ENCODE data around the gene DLX1.

DNA sequence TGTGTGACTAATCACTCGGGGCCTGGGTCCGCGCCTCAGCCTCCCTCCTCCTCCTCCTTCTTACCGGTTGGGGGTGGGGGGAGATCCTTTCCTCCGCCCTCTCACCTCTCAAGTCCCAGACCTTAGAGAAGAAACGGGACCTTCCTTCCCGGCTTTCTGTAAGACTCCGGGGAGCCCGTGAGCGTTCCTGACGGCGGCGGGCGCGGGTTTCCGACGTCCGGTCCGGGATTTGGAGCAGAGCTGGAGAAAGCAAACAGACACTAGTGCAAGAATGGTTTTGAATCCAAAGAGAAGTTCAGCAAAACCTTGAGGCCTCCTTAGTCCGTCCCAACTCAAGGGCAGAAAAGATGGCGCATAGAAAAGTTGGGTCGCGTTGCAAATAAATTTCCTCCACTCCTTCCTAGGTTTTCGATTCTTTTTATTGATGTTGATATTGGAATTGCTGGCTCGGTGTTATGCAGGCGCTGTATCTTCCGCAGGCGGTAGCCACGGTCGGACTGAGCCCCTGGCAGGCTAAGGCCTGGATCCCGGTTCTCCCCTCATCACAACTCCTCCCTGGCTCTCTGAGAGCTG lies 2.0 kb downstream of the DLX1 start:
- TF ChIP-seq CHD1 (IDR thresholded peaks at IDR 0.05; ENCODE audit: low read depth, low read length): no peak
- TF ChIP-seq, protein P1, sequence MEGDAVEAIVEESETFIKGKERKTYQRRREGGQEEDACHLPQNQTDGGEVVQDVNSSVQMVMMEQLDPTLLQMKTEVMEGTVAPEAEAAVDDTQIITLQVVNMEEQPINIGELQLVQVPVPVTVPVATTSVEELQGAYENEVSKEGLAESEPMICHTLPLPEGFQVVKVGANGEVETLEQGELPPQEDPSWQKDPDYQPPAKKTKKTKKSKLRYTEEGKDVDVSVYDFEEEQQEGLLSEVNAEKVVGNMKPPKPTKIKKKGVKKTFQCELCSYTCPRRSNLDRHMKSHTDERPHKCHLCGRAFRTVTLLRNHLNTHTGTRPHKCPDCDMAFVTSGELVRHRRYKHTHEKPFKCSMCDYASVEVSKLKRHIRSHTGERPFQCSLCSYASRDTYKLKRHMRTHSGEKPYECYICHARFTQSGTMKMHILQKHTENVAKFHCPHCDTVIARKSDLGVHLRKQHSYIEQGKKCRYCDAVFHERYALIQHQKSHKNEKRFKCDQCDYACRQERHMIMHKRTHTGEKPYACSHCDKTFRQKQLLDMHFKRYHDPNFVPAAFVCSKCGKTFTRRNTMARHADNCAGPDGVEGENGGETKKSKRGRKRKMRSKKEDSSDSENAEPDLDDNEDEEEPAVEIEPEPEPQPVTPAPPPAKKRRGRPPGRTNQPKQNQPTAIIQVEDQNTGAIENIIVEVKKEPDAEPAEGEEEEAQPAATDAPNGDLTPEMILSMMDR (IDR thresholded peaks at IDR 0.05; ENCODE audit: control extremely low read depth in 1 of 3, insufficient read depth in 1 of 3, low read depth in 1 of 3, low read length in 3 of 3): no peak
- TF ChIP-seq POLR2AphosphoS5 (IDR thresholded peaks at IDR 0.05; ENCODE audit: low read depth, low read length): no peak
- no peak for TF ChIP-seq TCF12 (IDR thresholded peaks at IDR 0.05; ENCODE audit: low read depth, low read length)
- no peak for TF ChIP-seq POLR2A (IDR thresholded peaks at IDR 0.05; ENCODE audit: control extremely low read depth in 1 of 2, low read depth in 2 of 2, low read length in 2 of 2)
- TF ChIP-seq ATF2 (IDR thresholded peaks at IDR 0.05; ENCODE audit: low read length): no peak
- TF ChIP-seq, protein P2, sequence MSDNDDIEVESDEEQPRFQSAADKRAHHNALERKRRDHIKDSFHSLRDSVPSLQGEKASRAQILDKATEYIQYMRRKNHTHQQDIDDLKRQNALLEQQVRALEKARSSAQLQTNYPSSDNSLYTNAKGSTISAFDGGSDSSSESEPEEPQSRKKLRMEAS (IDR thresholded peaks at IDR 0.05): no peak
- no peak for TF ChIP-seq USF2 (IDR thresholded peaks at IDR 0.05; ENCODE audit: low read length)

Data from H1 (cell line).